MM.1S (cell line): Measurements from ENCODE around the gene DEFB123.

Experiments used
- EZH2 ChIP-seq: fragments of 300-600 bp; sonication (generic); optimal IDR thresholded peaks from 2 replicates; pipeline ENCODE3; 2017; ENCODE audit warnings: low read depth, mild to moderate bottlenecking, antibody characterized with exemption, low read length, mixed read lengths
- TF ChIP-seq, protein P1 (sequence below): fragments of 300-600 bp; sonication (generic); IDR thresholded peaks from 2 replicates; pipeline ENCODE4 v1.5.1; 2016; ENCODE audit warnings: antibody characterized with exemption, low read length, mixed read lengths

DNA sequence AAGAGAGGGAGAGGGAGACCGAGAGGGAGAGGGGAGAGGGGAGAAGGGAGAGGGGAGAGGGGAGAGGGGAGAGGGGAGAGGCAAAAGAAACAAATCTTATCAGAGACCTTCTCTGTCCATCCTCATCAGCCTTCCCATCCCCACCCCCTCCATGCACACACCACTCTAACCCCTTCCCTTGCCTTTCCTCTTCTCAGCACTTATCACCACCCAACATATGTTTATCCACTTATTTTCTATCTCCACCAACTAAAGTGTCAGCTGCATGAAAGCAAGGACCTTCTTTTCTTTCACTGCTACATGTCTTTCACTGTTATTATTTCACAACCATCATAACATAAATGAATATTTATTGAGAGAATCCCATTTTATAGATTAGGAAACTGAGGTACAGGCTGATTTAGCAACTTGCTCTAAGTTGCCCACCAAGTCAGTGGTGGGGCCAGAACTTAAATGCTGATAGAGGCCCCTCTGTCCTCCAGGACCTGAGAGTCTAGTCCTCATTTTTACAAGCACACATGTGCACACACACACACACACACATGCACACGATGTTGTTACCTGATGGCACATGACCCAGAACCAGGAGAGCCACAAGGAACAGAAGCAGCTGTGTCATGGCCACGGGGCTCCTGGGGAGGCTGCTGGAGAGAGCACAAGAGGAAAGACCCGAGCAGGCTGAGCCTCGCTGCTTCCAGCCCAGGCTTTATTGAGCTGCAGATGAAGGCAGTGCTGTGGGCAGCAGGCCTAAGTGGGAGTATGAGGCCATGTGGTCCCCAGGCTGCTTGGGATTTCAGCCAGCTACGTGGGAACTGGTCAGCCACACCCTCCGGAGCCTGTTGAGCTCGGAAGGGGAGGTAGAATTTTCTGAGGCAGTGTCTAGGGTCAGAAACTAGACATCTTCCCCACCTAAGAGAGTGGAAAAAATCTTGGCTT, 32.2 kb downstream of the DEFB123 start:
- TF ChIP-seq, protein P1, sequence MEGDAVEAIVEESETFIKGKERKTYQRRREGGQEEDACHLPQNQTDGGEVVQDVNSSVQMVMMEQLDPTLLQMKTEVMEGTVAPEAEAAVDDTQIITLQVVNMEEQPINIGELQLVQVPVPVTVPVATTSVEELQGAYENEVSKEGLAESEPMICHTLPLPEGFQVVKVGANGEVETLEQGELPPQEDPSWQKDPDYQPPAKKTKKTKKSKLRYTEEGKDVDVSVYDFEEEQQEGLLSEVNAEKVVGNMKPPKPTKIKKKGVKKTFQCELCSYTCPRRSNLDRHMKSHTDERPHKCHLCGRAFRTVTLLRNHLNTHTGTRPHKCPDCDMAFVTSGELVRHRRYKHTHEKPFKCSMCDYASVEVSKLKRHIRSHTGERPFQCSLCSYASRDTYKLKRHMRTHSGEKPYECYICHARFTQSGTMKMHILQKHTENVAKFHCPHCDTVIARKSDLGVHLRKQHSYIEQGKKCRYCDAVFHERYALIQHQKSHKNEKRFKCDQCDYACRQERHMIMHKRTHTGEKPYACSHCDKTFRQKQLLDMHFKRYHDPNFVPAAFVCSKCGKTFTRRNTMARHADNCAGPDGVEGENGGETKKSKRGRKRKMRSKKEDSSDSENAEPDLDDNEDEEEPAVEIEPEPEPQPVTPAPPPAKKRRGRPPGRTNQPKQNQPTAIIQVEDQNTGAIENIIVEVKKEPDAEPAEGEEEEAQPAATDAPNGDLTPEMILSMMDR: no peak
- no peak for TF ChIP-seq EZH2
